Sigmoid colon (tissue), 7 donors: ENCODE measurements around the gene SULF2. TPM values are rescaled to one million over a fixed set of nuclear protein-coding genes. Genes with fewer than 3 reads are reported as not detected.

ENCODE experiments used
- DNase-seq: peaks from one replicate; pipeline ENCODE4 v3.0.0-alpha.2; 2019
- H3K27ac ChIP-seq, 4 donors: fragments of 200-600 bp; sonication (generic); one replicate each; pipeline ENCODE4 v1.5.1; 2016 to 2019; ENCODE audit warnings: mild to moderate bottlenecking in 1 of 4
- H3K27me3 ChIP-seq, 3 donors: fragments of 200-600 bp; sonication (generic); one replicate each; pipeline ENCODE4 v1.5.1; 2019; ENCODE audit warnings: mild to moderate bottlenecking in 1 of 3
- H3K36me3 ChIP-seq, 4 donors: fragments of 200-600 bp; sonication (generic); one replicate each; pipeline ENCODE4 v1.5.1; 2016 to 2019
- H3K4me1 ChIP-seq, 4 donors: fragments of 200-600 bp; sonication (generic); one replicate each; pipeline ENCODE4 v1.5.1; 2017 to 2019
- H3K4me3 ChIP-seq, 4 donors: fragments of 200-600 bp; sonication (generic); one replicate each; pipeline ENCODE4 v1.5.1; 2017 to 2019; ENCODE audit warnings: mild to moderate bottlenecking in 2 of 4, moderate library complexity in 1 of 4
- H3K9me3 ChIP-seq, 4 donors: fragments of 200-600 bp in 3 of 4; sonication (generic) in 3 of 4; one replicate each; pipeline versions ENCODE4 v1.5.1 to v1.6.1; 2013 to 2019
- EP300 ChIP-seq, 4 donors: sonication (generic); formaldehyde crosslinking; IDR thresholded peaks; one replicate each; pipeline ENCODE4 v1.6.1; 2017; ENCODE audit warnings: antibody characterized with exemption in 4 of 4
- POLR2A ChIP-seq, 2 donors: fragments of 450-650 bp; IDR thresholded peaks; one replicate each; pipeline ENCODE4 v1.6.1; 2016; ENCODE audit warnings: antibody characterized with exemption in 2 of 2, mild to moderate bottlenecking in 2 of 2, moderate library complexity in 2 of 2
- POLR2AphosphoS5 ChIP-seq, 4 donors: sonication (generic); formaldehyde crosslinking; IDR thresholded peaks; one replicate each; pipeline ENCODE4 v1.6.1; 2017; ENCODE audit warnings: antibody characterized with exemption in 4 of 4
- WGBS, 2 donors: extraction: QIAGEN DNeasy Blood & Tissue Kit; methylation state at CpG; one replicate each; pipeline ENCODE4 v1.1.7; 2013; 5-methylcytosine and 5-hydroxymethylcytosine counted together
- intact Hi-C: fragments of 100-400 bp; cut with DNase I; formaldehyde crosslinking; loops from one replicate; pipeline ENCODE4 v1.15.1; 2023
- polyA plus RNA-seq, 3 donors: library from polyadenylated mRNA; stranded (reverse); fragments of 200-250 nt; gene quantifications; one replicate each; pipeline ENCODE4 v1.2.3, GENCODE V29; 2013
- small RNA-seq, 3 donors: library from RNA; depleted of rRNA; stranded (forward); fragments of <200 nt; gene quantifications; one replicate each; pipeline ENCODE3, GENCODE V24; 2016
- total RNA-seq, 4 donors: library from RNA; depleted of rRNA; stranded (reverse); fragments of >200 nt; gene quantifications; one replicate each; pipeline ENCODE4 v1.1.0, GENCODE V29; 2016
- TF ChIP-seq, protein P1 (sequence below), 4 experiments: fragments of 450-650 bp in 3 of 4; fragments of 200-600 bp in 1 of 4; IDR thresholded peaks; one replicate each; pipeline ENCODE4 v1.5.1; 2016 to 2019; ENCODE audit warnings: antibody characterized with exemption in 4 of 4, mild to moderate bottlenecking in 3 of 4, moderate library complexity in 2 of 4
- donor health status: healthy with polysubstance abuse.
- donor health status: Bipolar disorder and iron deficiency.
- donor health status: healthy.

The SULF2 gene
- total and polyA plus RNA-seq, 7 donors: 14.6 to 70.1 (median 28.2) TPM

GRCh38 chr20:47610247-47610944 is 174.9 kb downstream of the SULF2 start:
- Histone ChIP-seq H3K4me3 (no peak overlapping the region), H3K27ac (peak overlapping the region in 1 of 4 donors; percentile 40), H3K36me3 (no peaks in the 10 kb centered on the region), H3K9me3 (no peaks in the 10 kb centered on the region), H3K27me3 (no peaks in the 10 kb centered on the region), H3K4me1 (peaks cover 0 to 15% (median 8%) of the 10 kb centered on the region in 4 donors)
- 74 to 87% methylated on average over 6 of the region's 6 CpGs for WGBS, 2 donors
- TF ChIP-seq POLR2A (IDR thresholded peaks at IDR 0.05) (no peak), EP300 (IDR thresholded peaks at IDR 0.05) (no peak)
- TF ChIP-seq, protein P1, sequence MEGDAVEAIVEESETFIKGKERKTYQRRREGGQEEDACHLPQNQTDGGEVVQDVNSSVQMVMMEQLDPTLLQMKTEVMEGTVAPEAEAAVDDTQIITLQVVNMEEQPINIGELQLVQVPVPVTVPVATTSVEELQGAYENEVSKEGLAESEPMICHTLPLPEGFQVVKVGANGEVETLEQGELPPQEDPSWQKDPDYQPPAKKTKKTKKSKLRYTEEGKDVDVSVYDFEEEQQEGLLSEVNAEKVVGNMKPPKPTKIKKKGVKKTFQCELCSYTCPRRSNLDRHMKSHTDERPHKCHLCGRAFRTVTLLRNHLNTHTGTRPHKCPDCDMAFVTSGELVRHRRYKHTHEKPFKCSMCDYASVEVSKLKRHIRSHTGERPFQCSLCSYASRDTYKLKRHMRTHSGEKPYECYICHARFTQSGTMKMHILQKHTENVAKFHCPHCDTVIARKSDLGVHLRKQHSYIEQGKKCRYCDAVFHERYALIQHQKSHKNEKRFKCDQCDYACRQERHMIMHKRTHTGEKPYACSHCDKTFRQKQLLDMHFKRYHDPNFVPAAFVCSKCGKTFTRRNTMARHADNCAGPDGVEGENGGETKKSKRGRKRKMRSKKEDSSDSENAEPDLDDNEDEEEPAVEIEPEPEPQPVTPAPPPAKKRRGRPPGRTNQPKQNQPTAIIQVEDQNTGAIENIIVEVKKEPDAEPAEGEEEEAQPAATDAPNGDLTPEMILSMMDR (IDR thresholded peaks at IDR 0.05): no peak
- intact Hi-C loops: no loop called here
- DNase-seq: peak; percentile 71

DNA sequence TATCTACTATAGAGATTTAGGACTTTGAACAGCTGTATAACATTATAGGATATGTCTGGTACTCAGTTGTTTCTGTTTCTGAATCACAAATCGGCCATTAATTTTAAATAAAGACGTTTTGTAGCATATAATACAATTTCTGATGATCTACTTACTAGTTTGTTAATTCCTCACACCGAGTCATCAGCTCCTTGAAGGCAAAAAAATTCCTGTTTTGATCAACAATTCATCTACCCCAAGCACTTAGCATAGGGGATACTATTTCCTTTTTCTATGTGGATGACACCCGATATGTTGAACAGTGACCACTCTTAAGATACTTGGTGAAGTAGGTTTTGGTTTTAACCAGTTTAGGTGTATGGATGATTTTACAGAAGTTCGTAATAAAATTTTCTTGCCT is 176.3 kb downstream of the SULF2 start:
- no peak for TF ChIP-seq POLR2A (IDR thresholded peaks at IDR 0.05)
- no peak for TF ChIP-seq EP300 (IDR thresholded peaks at IDR 0.05)
- TF ChIP-seq POLR2AphosphoS5 (IDR thresholded peaks at IDR 0.05): no peak
- TF ChIP-seq, protein P1 (IDR thresholded peaks at IDR 0.05): no peak
- Histone ChIP-seq H3K27me3 (no peaks in the 10 kb centered on the region), H3K27ac (no peak overlapping the region), H3K4me3 (no peak overlapping the region), H3K36me3 (no peaks in the 10 kb centered on the region), H3K9me3 (no peaks in the 10 kb centered on the region), H3K4me1 (peaks cover 0 to 15% (median 8%) of the 10 kb centered on the region in 4 donors)
- intact Hi-C loops: no loop called here
- WGBS, 2 donors: 88 to 91% methylated on average over 5 of the region's 5 CpGs
- DNase-seq: no peak

Small RNA genes lying within 50 kb of the gene (small RNA-seq; reads per million reads assigned to genes)
- 0 reads per million in 3 donors for gene RNU7-173P
